Measurements from ENCODE around the gene PLA2G6. TPM values are rescaled to one million over a fixed set of nuclear protein-coding genes. Genes with fewer than 3 reads are reported as not detected.

The PLA2G6 gene
- total RNA-seq, 1 experiment from 2014 or later, result 36.0 TPM

- CTCF ChIA-PET, result interaction anchor here (1.0 kb wide), 1 partner anchor 87 kb away, joined by 3 read pairs; no protein-coding TSS in a partner anchor
- H3K27ac ChIP-seq (ENCODE audit: low read depth, low read length), result peak within 1 kb of the TSS; percentile 99
- peaks cover 45% of the 10 kb centered on the region for H3K79me2 ChIP-seq (ENCODE audit: insufficient read depth, low read length)
- H4K20me1 ChIP-seq (ENCODE audit: insufficient read depth), result peaks cover 4% of the 10 kb centered on the region; the same call in 1 of the 2 replicates
- DNase-seq (ENCODE audit: low read depth, low spot score) (peak; percentile 95), ATAC-seq (peak; percentile 79)
- peak within 1 kb of the TSS; percentile 64 to 85 for H3K4me3 ChIP-seq (replicated peaks in 1 of 2; ENCODE audit: low read depth in 1 of 2, low read length in 2 of 2)
- H3K4me1 ChIP-seq (ENCODE audit: control insufficient read depth in 1 of 2, insufficient read depth in 2 of 2, low read length in 2 of 2), result peaks cover 12 to 27% of the 10 kb centered on the region in 2 experiments
- RAD21 ChIA-PET (ENCODE audit: low non-redundant PET in 1 of 2, low total read pairs in 2 of 2, uncharacterized antibody in 2 of 2, unreplicated experiment in 2 of 2), result interaction anchor here in 1 of 2 experiments (0.6 kb wide), 1 partner anchor 471 kb away, joined by 3 read pairs; no protein-coding TSS in a partner anchor
- H3K36me3 ChIP-seq (ENCODE audit: control insufficient read depth in 1 of 2, insufficient read depth in 2 of 2, low read length in 2 of 2), result 0 out of 4 replicates have a peak, but pooled peaks cover 0 to 3% of the 10 kb centered on the region in 2 experiments
- H3K9ac ChIP-seq (ENCODE audit: low read length), result peak within 1 kb of the TSS; percentile 94
- TF ChIP-seq ZFX (IDR thresholded peaks at IDR 0.05), result peak; percentile 76; the same call in 1 of the 2 replicates
- peak; percentile 53; the same call in 1 of the 2 replicates for TF ChIP-seq SP1 (IDR thresholded peaks at IDR 0.05; ENCODE audit: low read depth)
- TF ChIP-seq REST (IDR thresholded peaks at IDR 0.05; ENCODE audit: low read depth), result no peak
- TF ChIP-seq EGR1 (IDR thresholded peaks at IDR 0.05; ENCODE audit: low read depth), result no peak
- TF ChIP-seq EZH2phosphoT487 (IDR thresholded peaks at IDR 0.05; ENCODE audit: borderline replicate concordance), result no peak
- peak; percentile 85 for TF ChIP-seq SIN3A (IDR thresholded peaks at IDR 0.05; ENCODE audit: low read depth)
- TF ChIP-seq POLR2AphosphoS5 (IDR thresholded peaks at IDR 0.05; ENCODE audit: low read depth, low read length), result peak; percentile 86
- TF ChIP-seq SRF (IDR thresholded peaks at IDR 0.05; ENCODE audit: low read depth), result no peak
- peak; percentile 78 for TF ChIP-seq JUND (IDR thresholded peaks at IDR 0.05)
- peak; percentile 82 for TF ChIP-seq FOSL1 (IDR thresholded peaks at IDR 0.05; ENCODE audit: low read depth)
- TF ChIP-seq TCF7L2 (IDR thresholded peaks at IDR 0.05; ENCODE audit: borderline replicate concordance, extremely low read depth, insufficient read depth, insufficient read length), result peak; percentile 52
- no peak for TF ChIP-seq YY1 (IDR thresholded peaks at IDR 0.05; ENCODE audit: extremely low read depth, insufficient replicate concordance, low read depth, low read length)
- TF ChIP-seq POLR2A (IDR thresholded peaks at IDR 0.05; ENCODE audit: borderline replicate concordance, extremely low read depth, insufficient read depth, insufficient read length), result peak; percentile 33
- peak; percentile 90 for TF ChIP-seq ZBTB33 (IDR thresholded peaks at IDR 0.05; ENCODE audit: extremely low read depth, insufficient replicate concordance, low read length)
- peak; percentile 51; the same call in 1 of the 2 replicates for TF ChIP-seq MAX (IDR thresholded peaks at IDR 0.05)
- no peaks in the 10 kb centered on the region for H3K9me3 ChIP-seq (ENCODE audit: control insufficient read depth in 1 of 2, insufficient read depth in 1 of 2, low read depth in 1 of 2, low read length in 2 of 2)
- POLR2A ChIA-PET, result interaction anchor here (0.9 to 2.0 kb wide), 4 partner anchors 13 to 84 kb away, joined by 3 to 6 read pairs (median 4); no protein-coding TSS in a partner anchor
- BruUV-seq (replicated peaks), result no TSS peak
- peak within 1 kb of the TSS; percentile 77 for H3K4me2 ChIP-seq (ENCODE audit: low read length)
- intact Hi-C loops (cut with micrococcal nuclease), result no loop called here
- no peaks in the 10 kb centered on the region for H3K27me3 ChIP-seq (ENCODE audit: insufficient read depth, low read length)
- no peaks in the 10 kb centered on the region for H3K9me2 ChIP-seq (ENCODE audit: insufficient read depth)
- H2AFZ ChIP-seq (ENCODE audit: low read depth, low read length, poor library complexity, severe bottlenecking), result no peak within 1 kb of the TSS
Measured at GRCh38 chr22:38201711-38202436, 20.2 kb upstream of the PLA2G6 start, which contains the start of gene MAFF. Gene MAFF, plus strand, starts transcription at chr22:38201994. Its CDS starts 11,860 bp downstream, at chr22:38213854.
